SK-N-SH (cell line): ENCODE measurements around the gene IL1RAP. TPM values are rescaled to one million over a fixed set of nuclear protein-coding genes. Genes with fewer than 3 reads are reported as not detected.

Experiments
- CTCF ChIA-PET: fragments of 300-600, 350-600 bp; formaldehyde crosslinking; extraction: SDS; loops from one replicate; lab custom pipeline; 2021; lab: Yijun Ruan, JAX
- POLR2A ChIA-PET: fragments of 350-600 bp; sonication (Branson Sonifier 250); formaldehyde crosslinking; extraction: SDS; loops from one replicate; lab custom pipeline; 2020; ENCODE audit warnings: antibody characterized with exemption, inconsistent platforms; lab: Yijun Ruan, JAX
- DNase-seq: peaks from one replicate; pipeline ENCODE4 v3.0.0; 2012
- H2AFZ ChIP-seq: fragments of 200-600 bp; sonication (generic); 2 replicates; pipeline ENCODE4 v1.8.1; 2016; ENCODE audit warnings: antibody characterized with exemption, mild to moderate bottlenecking, low read depth
- H3F3A ChIP-seq: fragments of 200-600 bp; sonication (generic); replicated peaks from 2 replicates; pipeline ENCODE3; 2016; ENCODE audit warnings: antibody characterized with exemption, mild to moderate bottlenecking; ENCODE audit not compliant: insufficient read depth
- H3K27ac ChIP-seq, 2 experiments: fragments of 200-500 bp in 1 of 2; fragments of 200-600 bp in 1 of 2; sonication (Bioruptor generic) in 1 of 2; sonication (generic), shearing (Covaris generic) in 1 of 2; 2 replicates each; pipeline versions ENCODE4 v1.5.1 to v1.6.1; 2014 to 2016; ENCODE audit warnings: low read depth in 2 of 2, inconsistent platforms in 1 of 2, low read length in 1 of 2, mild to moderate bottlenecking in 1 of 2, mixed read lengths in 1 of 2
- H3K27me3 ChIP-seq: fragments of 200-600 bp; sonication (generic), shearing (Covaris generic); 2 replicates; pipeline ENCODE4 v1.6.1; 2016; ENCODE audit warnings: mixed run types; ENCODE audit not compliant: insufficient read depth
- H3K36me3 ChIP-seq, 2 experiments: fragments of 200-500 bp in 1 of 2; fragments of 200-600 bp in 1 of 2; sonication (Bioruptor generic) in 1 of 2; sonication (generic) in 1 of 2; replicated peaks in 1 of 2; 2 replicates each; pipeline versions ENCODE3 to v1.5.1; 2014 to 2016; ENCODE audit warnings: low read length in 1 of 2, mild to moderate bottlenecking in 1 of 2; ENCODE audit not compliant: insufficient read depth in 2 of 2, control insufficient read depth in 1 of 2
- H3K4me1 ChIP-seq, 2 experiments: fragments of 200-500 bp in 1 of 2; fragments of 200-600 bp in 1 of 2; sonication (Bioruptor generic) in 1 of 2; sonication (generic), shearing (Covaris generic) in 1 of 2; 2 replicates each; pipeline versions ENCODE4 v1.5.1 to v1.6.1; 2014 to 2016; ENCODE audit warnings: low read depth in 1 of 2, low read length in 1 of 2, mixed run types in 1 of 2; ENCODE audit not compliant: insufficient read depth in 2 of 2, control insufficient read depth in 1 of 2
- H3K4me2 ChIP-seq: fragments of 200-600 bp; sonication (generic), shearing (Covaris generic); 2 replicates; pipeline ENCODE4 v1.6.1; 2017; ENCODE audit warnings: mixed run types
- H3K4me3 ChIP-seq, 2 experiments: fragments of 200-500 bp in 1 of 2; fragments of 200-600 bp in 1 of 2; sonication (Bioruptor generic) in 1 of 2; sonication (generic), shearing (Covaris generic) in 1 of 2; 2 replicates each; pipeline versions ENCODE4 v1.5.1 to v1.8.1; 2014 to 2016; ENCODE audit warnings: low read depth in 2 of 2, inconsistent platforms in 1 of 2, low read length in 1 of 2, mild to moderate bottlenecking in 1 of 2, mixed read lengths in 1 of 2, moderate library complexity in 1 of 2
- H3K79me2 ChIP-seq: fragments of 200-600 bp; sonication (generic); 2 replicates; pipeline ENCODE4 v1.8.1; 2017; ENCODE audit warnings: mild to moderate bottlenecking; ENCODE audit not compliant: insufficient read depth
- H3K9ac ChIP-seq: fragments of 200-600 bp; sonication (generic); 2 replicates; pipeline ENCODE4 v1.6.1; 2017; ENCODE audit warnings: mixed run types
- H3K9me2 ChIP-seq: fragments of 200-600 bp; sonication (generic); 2 replicates; pipeline ENCODE4 v1.6.1; 2017; ENCODE audit warnings: mixed run types
- H3K9me3 ChIP-seq: fragments of 200-600 bp; sonication (generic); 2 replicates; pipeline ENCODE4 v1.6.1; 2017; ENCODE audit warnings: mixed run types, mild to moderate bottlenecking, moderate library complexity
- H4K20me1 ChIP-seq: fragments of 200-600 bp; sonication (generic); 2 replicates; pipeline ENCODE4 v1.6.1; 2017; ENCODE audit warnings: mild to moderate bottlenecking, mixed run types; ENCODE audit not compliant: insufficient read depth
- CTCF ChIP-seq: fragments of 200-600 bp; sonication (generic); IDR thresholded peaks from 2 replicates; pipeline ENCODE4 v1.6.1; 2017; ENCODE audit warnings: antibody characterized with exemption, mild to moderate bottlenecking, moderate library complexity
- ELF1 ChIP-seq: IDR thresholded peaks from 2 replicates; pipeline ENCODE4 v1.4.0; 2012
- EZH2phosphoT487 ChIP-seq: fragments of 200-600 bp; sonication (generic); IDR thresholded peaks from 2 replicates; pipeline ENCODE4 v1.6.1; 2017; ENCODE audit warnings: low read depth, mixed run types, mild to moderate bottlenecking, antibody characterized with exemption, moderate library complexity, borderline replicate concordance
- FOXM1 ChIP-seq: IDR thresholded peaks from 2 replicates; pipeline ENCODE4 v1.4.0; 2012; ENCODE audit warnings: low read depth, mild to moderate bottlenecking
- GABPA ChIP-seq: IDR thresholded peaks from 2 replicates; pipeline ENCODE4 v1.4.0; 2012; ENCODE audit warnings: low read depth, mild to moderate bottlenecking
- GATA2 ChIP-seq: sonication (generic); formaldehyde crosslinking; IDR thresholded peaks from 2 replicates; pipeline ENCODE4 v1.5.0; 2020; ENCODE audit warnings: mild to moderate bottlenecking, missing genetic modification reagents
- JUND ChIP-seq: IDR thresholded peaks from 2 replicates; pipeline ENCODE4 v1.4.0; 2012
- MAX ChIP-seq: IDR thresholded peaks from 2 replicates; pipeline ENCODE4 v1.4.0; 2012; ENCODE audit warnings: low read depth
- MEF2A ChIP-seq: IDR thresholded peaks from 2 replicates; pipeline ENCODE4 v1.4.0; 2012; ENCODE audit warnings: low read depth, borderline replicate concordance
- NFIC ChIP-seq: IDR thresholded peaks from 2 replicates; pipeline ENCODE4 v1.4.0; 2012; ENCODE audit warnings: borderline replicate concordance
- RAD21 ChIP-seq: IDR thresholded peaks from 2 replicates; pipeline ENCODE4 v1.6.1; 2012; ENCODE audit warnings: mild to moderate bottlenecking, low read length
- REST ChIP-seq: IDR thresholded peaks from 2 replicates; pipeline ENCODE4 v1.6.1; 2012; ENCODE audit warnings: mild to moderate bottlenecking, low read depth, low read length, moderate library complexity
- RFX5 ChIP-seq: IDR thresholded peaks from 2 replicates; pipeline ENCODE4 v1.6.1; 2012; ENCODE audit warnings: mild to moderate bottlenecking, improper control_type of control experiment, low read length
- SIN3A ChIP-seq: IDR thresholded peaks from 2 replicates; pipeline ENCODE4 v1.6.1; 2012; ENCODE audit warnings: low read depth, mild to moderate bottlenecking, low read length, moderate library complexity, borderline replicate concordance
- TCF12 ChIP-seq: IDR thresholded peaks from 2 replicates; pipeline ENCODE4 v1.4.0; 2012
- TEAD4 ChIP-seq: IDR thresholded peaks from 2 replicates; pipeline ENCODE4 v1.4.0; 2012; ENCODE audit warnings: mild to moderate bottlenecking, borderline replicate concordance; ENCODE audit not compliant: insufficient read depth
- ZBTB33 ChIP-seq: IDR thresholded peaks from 2 replicates; pipeline ENCODE4 v1.4.0; 2012; ENCODE audit warnings: low read depth, borderline replicate concordance
- WGBS: methylation state at CpG from one replicate; pipeline ENCODE4 v1.1.6; 2017; ENCODE audit warnings: low lambda C conversion rate; 5-methylcytosine and 5-hydroxymethylcytosine counted together
- polyA plus RNA-seq, 3 experiments: library from polyadenylated mRNA; depleted of rRNA; stranded (reverse); fragments of >200 nt; gene quantifications; 2 replicates each; pipeline ENCODE4 v1.2.3, GENCODE V29; 2012
- TF ChIP-seq, protein P1 (sequence below): fragments of 150-350 bp; IDR thresholded peaks from 2 replicates; pipeline ENCODE4 v1.6.1; 2017; ENCODE audit warnings: antibody characterized with exemption, low read length, low read depth, borderline replicate concordance

Gene IL1RAP
- polyA plus RNA-seq, 1 of the 3 experiments (the other 2 are of a cell fraction), result 7.6 TPM

DNA sequence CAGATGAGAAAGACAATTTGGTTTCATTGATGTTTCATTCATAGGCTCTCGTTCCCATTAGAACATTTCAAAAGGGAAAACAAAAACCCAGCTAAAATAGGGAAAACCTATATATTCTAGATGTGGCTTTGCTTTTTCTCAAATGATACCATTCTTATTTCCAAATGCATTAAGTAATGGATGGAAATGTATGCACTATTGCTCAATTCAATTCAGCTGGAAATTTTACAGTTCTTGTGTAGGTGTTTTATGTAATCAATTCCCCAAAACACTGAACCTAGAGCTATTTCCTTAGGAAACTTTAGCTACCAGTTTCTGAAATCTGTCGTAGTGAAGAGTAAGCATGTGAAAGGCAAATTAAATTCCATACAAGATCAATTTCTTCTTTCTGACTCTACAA is 11.7 kb downstream of the IL1RAP start:
- Histone ChIP-seq H3K36me3 (no peaks in the 10 kb centered on the region), H3K9me2 (no peaks in the 10 kb centered on the region), H3K4me3 (no peak overlapping the region), H3K27ac (no peak overlapping the region), H3K9me3 (no peaks in the 10 kb centered on the region), H3K9ac (no peak overlapping the region), H3F3A (no peaks in the 10 kb centered on the region), H4K20me1 (no peaks in the 10 kb centered on the region), H3K4me2 (no peak overlapping the region), H3K4me1 (peaks cover 0 to 35% of the 10 kb centered on the region in 2 experiments; a peak in 1 of 4 replicates), H2AFZ (no peak overlapping the region), H3K27me3 (no peaks in the 10 kb centered on the region), H3K79me2 (no peaks in the 10 kb centered on the region)
- DNase-seq, result no peak
- ChIA-PET POLR2A (no interaction called here), CTCF (interaction anchor here (1.1 kb wide), 1 partner anchor 566 kb away, joined by 3 read pairs; no protein-coding TSS in a partner anchor)
- TF ChIP-seq RFX5 (no peak), RAD21 (no peak), GATA2 (no peak), ZBTB33 (no peak), JUND (no peak), TCF12 (no peak), CTCF (no peak), REST (no peak), MEF2A (no peak), TEAD4 (no peak), GABPA (no peak), EZH2phosphoT487 (no peak), NFIC (no peak), FOXM1 (no peak), SIN3A (no peak), ELF1 (no peak), MAX (no peak)
- TF ChIP-seq, protein P1, sequence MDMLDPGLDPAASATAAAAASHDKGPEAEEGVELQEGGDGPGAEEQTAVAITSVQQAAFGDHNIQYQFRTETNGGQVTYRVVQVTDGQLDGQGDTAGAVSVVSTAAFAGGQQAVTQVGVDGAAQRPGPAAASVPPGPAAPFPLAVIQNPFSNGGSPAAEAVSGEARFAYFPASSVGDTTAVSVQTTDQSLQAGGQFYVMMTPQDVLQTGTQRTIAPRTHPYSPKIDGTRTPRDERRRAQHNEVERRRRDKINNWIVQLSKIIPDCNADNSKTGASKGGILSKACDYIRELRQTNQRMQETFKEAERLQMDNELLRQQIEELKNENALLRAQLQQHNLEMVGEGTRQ, result no peak
- WGBS, result 51% methylated on average over 2 of the region's 2 CpGs
